Coronary artery (tissue), 2 donors: ENCODE results near the gene SLC8A3.

Experiments
- DNase-seq: peaks from one replicate; pipeline ENCODE4 v3.0.0-alpha.2; 2017; ENCODE audit warnings: low spot score
- H3K27ac ChIP-seq, 2 donors: fragments of 200-600 bp; sonication (generic); one replicate each; pipeline ENCODE4 v1.5.1; 2016 to 2019
- H3K4me3 ChIP-seq: fragments of 200-600 bp; sonication (generic); 2 replicates; pipeline ENCODE4 v1.5.1; 2016; ENCODE audit warnings: mild to moderate bottlenecking, moderate library complexity
- TF ChIP-seq, protein P1 (sequence below): fragments of 200-600 bp; sonication (generic); IDR thresholded peaks from one replicate; pipeline ENCODE4 v1.5.1; 2019; ENCODE audit warnings: antibody characterized with exemption

The SLC8A3 gene

DNA sequence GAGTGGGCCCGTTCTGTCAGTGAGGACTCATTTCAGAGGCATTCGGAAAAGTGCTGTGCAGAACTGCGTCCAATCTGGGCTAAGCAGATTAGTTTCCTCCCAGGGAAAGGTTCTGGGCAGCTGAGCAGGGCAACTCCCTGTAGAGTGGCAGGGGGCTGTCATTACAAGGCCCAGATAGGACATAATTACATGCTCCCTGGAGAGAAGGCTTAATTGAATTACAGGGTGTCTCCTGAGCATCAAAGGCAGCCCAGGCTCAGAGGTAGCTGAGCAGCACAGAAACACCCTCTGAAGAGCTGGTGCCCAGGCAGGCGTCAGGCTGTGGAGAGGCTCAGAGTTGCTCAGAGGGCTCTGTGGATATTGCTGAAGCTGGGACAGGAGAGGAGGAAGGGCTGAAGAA lies 36.0 kb downstream of the SLC8A3 start:
- no peak overlapping the region for H3K4me3 ChIP-seq
- no peak overlapping the region for H3K27ac ChIP-seq
- TF ChIP-seq, protein P1, sequence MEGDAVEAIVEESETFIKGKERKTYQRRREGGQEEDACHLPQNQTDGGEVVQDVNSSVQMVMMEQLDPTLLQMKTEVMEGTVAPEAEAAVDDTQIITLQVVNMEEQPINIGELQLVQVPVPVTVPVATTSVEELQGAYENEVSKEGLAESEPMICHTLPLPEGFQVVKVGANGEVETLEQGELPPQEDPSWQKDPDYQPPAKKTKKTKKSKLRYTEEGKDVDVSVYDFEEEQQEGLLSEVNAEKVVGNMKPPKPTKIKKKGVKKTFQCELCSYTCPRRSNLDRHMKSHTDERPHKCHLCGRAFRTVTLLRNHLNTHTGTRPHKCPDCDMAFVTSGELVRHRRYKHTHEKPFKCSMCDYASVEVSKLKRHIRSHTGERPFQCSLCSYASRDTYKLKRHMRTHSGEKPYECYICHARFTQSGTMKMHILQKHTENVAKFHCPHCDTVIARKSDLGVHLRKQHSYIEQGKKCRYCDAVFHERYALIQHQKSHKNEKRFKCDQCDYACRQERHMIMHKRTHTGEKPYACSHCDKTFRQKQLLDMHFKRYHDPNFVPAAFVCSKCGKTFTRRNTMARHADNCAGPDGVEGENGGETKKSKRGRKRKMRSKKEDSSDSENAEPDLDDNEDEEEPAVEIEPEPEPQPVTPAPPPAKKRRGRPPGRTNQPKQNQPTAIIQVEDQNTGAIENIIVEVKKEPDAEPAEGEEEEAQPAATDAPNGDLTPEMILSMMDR, result no peak
- DNase-seq, result no peak

DNA sequence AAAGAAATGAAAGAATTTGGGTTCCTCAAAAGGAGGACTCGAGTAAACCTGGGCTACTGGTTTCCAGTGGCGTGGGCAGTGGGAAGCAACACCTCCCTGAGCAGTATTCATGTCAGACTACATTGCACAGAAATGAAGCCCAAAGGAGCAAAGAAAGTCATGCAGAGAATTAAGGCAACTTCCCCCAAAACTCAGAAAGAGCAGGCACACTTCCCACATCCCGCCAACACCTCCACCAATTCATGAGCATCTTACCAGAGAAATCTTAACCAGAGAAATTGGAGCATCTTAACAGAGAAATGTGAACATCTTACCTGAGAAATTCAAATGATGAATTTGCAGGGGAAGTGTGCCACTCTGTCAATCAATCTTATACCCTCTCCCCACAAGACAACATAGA lies 36.7 kb downstream of the SLC8A3 start:
- no peak overlapping the region for H3K27ac ChIP-seq
- no peak for DNase-seq

DNA sequence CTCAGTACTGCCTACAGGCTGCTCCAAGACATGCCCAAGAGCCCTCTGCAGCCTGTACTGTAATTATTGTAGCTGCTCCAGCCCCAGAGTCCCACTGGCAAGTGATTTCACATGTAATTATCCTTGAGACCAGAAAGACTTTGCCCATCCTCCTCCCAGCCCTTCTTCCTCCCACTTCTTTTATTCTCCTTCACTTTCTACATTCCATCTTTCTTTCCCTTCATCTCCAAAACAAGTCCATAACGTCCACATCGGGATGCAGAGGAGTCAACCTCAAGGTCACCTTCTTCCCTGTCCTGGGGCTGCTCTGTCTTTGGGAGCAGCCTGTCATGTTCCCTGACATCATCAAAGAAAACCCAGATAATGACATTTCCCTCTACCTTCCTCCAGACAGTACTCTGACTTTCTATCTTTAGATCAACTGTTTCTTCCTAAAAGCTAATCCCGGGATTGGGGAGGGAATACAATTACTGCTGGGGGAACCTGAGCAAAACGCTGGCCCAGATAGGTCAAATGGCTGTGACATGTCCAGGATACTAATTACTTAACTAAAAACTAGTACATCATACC lies 39.1 kb downstream of the SLC8A3 start:
- Histone ChIP-seq H3K4me3 (no peak overlapping the region), H3K27ac (no peak overlapping the region)
- TF ChIP-seq, protein P1, result no peak
- no peak for DNase-seq

More for the DNA sequence above, 36.7 kb downstream of the SLC8A3 start:
- no peak overlapping the region for H3K4me3 ChIP-seq
- TF ChIP-seq, protein P1, result no peak

DNA sequence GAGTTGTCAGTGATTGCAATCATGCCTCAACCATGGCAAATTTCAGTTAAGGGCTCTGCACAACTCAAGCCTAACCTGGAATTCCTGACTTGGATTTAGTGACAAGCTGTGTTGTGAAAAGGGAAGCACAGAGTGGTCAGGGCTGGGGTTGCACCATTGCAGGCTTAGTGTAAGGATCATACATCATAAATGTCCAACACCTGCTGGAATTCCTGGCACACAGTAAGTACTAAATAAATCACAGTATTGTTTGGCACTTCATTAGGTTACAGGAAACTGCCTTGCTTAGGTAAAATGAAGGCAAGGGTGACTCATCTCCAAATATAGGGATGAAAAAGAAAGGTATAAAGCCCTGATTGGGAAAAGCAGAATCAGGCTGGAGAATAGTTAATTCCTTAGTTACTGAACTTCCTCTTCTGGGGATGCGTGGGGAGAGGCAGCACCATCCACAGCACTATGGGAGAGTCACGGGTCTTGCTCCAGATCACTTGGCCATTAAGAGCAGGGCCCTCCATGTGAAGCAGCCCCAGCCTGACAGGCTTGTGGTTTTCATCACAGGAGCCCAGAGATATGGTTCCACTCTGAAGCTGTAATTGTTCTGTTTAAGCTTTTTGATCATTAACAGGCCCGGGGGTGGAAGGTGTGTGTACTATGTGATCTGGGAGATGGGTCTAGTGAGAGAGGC lies 39.7 kb downstream of the SLC8A3 start:
- no peak overlapping the region for H3K4me3 ChIP-seq
- TF ChIP-seq, protein P1, result no peak
- H3K27ac ChIP-seq, result no peak overlapping the region
- no peak for DNase-seq

DNA sequence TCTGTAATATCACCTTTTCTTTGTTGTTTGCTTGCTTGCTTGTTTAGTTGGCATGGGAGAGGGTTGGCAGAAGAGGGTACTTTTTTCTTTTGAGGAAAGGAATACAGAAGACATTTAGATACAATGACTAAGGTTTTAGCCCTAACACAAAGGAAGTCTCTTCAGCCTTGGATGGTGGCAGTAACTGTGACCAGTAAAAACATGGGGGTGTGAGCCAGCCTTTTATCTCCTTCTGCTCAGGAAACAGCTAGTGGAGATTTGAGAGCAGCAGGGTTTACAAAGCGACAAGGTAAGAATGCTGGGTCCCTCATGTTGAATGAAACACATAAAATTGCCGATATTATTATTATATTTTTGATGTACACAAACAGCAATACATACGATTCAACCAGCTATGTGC lies 40.4 kb downstream of the SLC8A3 start:
- no peak overlapping the region for H3K27ac ChIP-seq

DNA sequence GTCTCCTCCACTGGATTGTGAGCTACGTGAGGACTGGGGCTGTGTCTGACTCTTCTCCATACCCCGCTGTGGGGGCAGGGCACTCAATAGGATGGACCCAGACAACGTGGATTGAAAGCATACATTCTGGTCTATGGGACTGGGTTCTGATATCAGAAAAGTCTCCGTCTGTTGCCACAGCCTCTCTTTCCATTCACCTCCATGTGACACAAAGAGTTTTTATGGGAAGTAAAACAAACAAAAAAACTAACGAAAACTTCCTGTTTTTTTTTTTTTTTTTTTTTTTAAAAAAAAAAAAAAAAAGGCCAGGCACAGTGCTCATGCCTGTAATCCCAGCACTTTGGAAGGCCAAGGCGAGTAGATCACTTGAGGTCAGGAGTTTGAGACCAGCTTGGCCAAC lies 44.7 kb downstream of the SLC8A3 start:
- TF ChIP-seq, protein P1, result no peak
- Histone ChIP-seq H3K4me3 (no peak overlapping the region), H3K27ac (no peak overlapping the region)
- DNase-seq, result no peak

More for the DNA sequence above, 40.4 kb downstream of the SLC8A3 start:
- TF ChIP-seq, protein P1, result no peak
- no peak overlapping the region for H3K4me3 ChIP-seq
- no peak for DNase-seq

DNA sequence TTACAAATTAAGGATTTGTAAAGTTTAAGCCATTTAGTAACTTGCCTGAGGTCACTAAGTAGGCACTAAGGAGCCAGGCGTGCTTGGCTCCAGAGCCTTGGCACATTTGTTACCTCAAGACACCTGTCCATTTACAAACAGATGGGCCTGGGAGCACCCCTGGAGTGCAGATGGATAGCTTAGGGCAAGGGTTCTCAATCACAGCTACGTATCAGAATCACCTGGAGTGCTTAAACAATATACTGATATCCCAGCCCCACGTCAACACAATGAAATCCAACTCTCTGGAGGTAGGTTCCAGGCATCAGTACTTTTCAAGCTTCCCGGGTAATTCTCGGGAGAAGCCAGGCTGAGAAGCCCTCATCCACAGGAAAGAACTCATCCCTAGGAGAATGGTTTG lies 45.4 kb downstream of the SLC8A3 start:
- Histone ChIP-seq H3K4me3 (no peak overlapping the region), H3K27ac (no peak overlapping the region)
- DNase-seq, result no peak
- TF ChIP-seq, protein P1, result no peak
